Measurements from ENCODE around the gene BTRC. TPM values are rescaled to one million over a fixed set of nuclear protein-coding genes. Genes with fewer than 3 reads are reported as not detected.

Gene BTRC
- total and polyA plus RNA-seq, 2 donors (not counting 3 experiments of a cell fraction or from before 2014, with no cell fraction given) = 11.6 to 18.5 TPM

GRCh38 chr10:101319241-101319915 is 34.6 kb upstream of the BTRC start:
- no peak for TF ChIP-seq FOS (IDR thresholded peaks at IDR 0.05; ENCODE audit: borderline replicate concordance, insufficient read depth, low read length)
- H3K36me3 ChIP-seq (ENCODE audit: control insufficient read depth in 2 of 2, extremely low read depth in 1 of 2, insufficient read depth in 2 of 2, low read length in 2 of 2) = no peaks in the 10 kb centered on the region
- no peaks in the 10 kb centered on the region for H3K4me1 ChIP-seq (ENCODE audit: control insufficient read depth, extremely low read depth, insufficient read depth, low read length)
- H3K27ac ChIP-seq (ENCODE audit: insufficient read depth, low read depth, low read length) = no peak overlapping the region
- intact Hi-C loops (cut with micrococcal nuclease) = no loop called here
- BruUV-seq (replicated peaks) = no TSS peak
- no peaks in the 10 kb centered on the region for H3K9me1 ChIP-seq (replicated peaks; ENCODE audit: control insufficient read depth, extremely low read depth, insufficient read depth, low read length)
- H3K79me2 ChIP-seq (ENCODE audit: control insufficient read depth, insufficient read depth, low read length) = no peaks in the 10 kb centered on the region
- CTCF ChIA-PET = interaction anchor here (1.0 to 1.2 kb wide), 2 partner anchors 13 to 148 kb away, joined by 3 read pairs; no protein-coding TSS in a partner anchor
- POLR2A ChIA-PET = no interaction called here
- no peaks in the 10 kb centered on the region for H4K20me1 ChIP-seq (replicated peaks; ENCODE audit: control insufficient read depth, extremely low read depth, insufficient read depth, low read length)
- H3K27me3 ChIP-seq (ENCODE audit: control insufficient read depth in 2 of 2, insufficient read depth in 2 of 2, low read length in 2 of 2) = peaks cover 3 to 16% of the 10 kb centered on the region in 2 experiments
- H3K9ac ChIP-seq (replicated peaks; ENCODE audit: extremely low read depth, insufficient read depth, low read length) = no peak overlapping the region
- DNase-seq (ENCODE audit: low read depth, low spot score) (no peak), FAIRE-seq (no peak)
- dilution Hi-C loops (cut with MboI; ENCODE audit: extremely low pct_ligation_motif_present, low sequenced_read_pairs) = no loop called here
- no peaks in the 10 kb centered on the region for H3K9me3 ChIP-seq (replicated peaks; ENCODE audit: control insufficient read depth, insufficient read depth, low read length)
- no peak overlapping the region for H3K4me3 ChIP-seq (replicated peaks in 1 of 3; ENCODE audit: insufficient read depth in 1 of 3, low read depth in 1 of 3, low read length in 3 of 3)
- no peak overlapping the region for H3K4me2 ChIP-seq (ENCODE audit: insufficient read depth, low read length)
- H2AFZ ChIP-seq (ENCODE audit: low read depth, low read length) = no peak overlapping the region

DNA sequence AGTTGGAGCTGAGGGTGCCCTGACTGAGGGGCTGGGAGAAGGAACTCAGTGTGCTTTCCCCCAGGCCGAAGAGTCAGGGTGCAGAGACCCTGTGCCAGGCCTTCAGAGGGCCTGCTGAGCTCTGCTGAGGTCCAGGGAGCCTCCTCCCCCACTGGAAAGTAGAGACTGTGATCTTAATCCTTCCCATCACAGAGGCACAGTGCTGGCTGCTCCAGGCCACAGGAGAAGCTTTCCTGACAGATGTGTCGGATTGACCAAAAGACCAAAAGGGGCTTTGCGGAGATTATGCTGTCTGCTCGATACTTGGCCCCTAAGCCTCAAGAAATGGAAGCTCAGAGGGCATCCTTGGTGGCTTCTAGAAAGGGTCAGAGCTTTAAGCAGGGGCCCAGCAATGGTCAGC is 32.9 kb upstream of the BTRC start:
- Histone ChIP-seq H3K4me1 (ENCODE audit: control insufficient read depth, extremely low read depth, insufficient read depth, low read length) (no peaks in the 10 kb centered on the region), H3K9ac (replicated peaks; ENCODE audit: extremely low read depth, insufficient read depth, low read length) (no peak overlapping the region), H3K79me2 (ENCODE audit: control insufficient read depth, insufficient read depth, low read length) (no peaks in the 10 kb centered on the region), H3K27me3 (ENCODE audit: control insufficient read depth in 2 of 2, insufficient read depth in 2 of 2, low read length in 2 of 2) (peaks cover 9 to 19% of the 10 kb centered on the region in 2 experiments), H3K4me2 (ENCODE audit: insufficient read depth, low read length) (no peak overlapping the region), H3K4me3 (replicated peaks in 1 of 3; ENCODE audit: insufficient read depth in 1 of 3, low read depth in 1 of 3, low read length in 3 of 3) (no peak overlapping the region), H3K9me1 (replicated peaks; ENCODE audit: control insufficient read depth, extremely low read depth, insufficient read depth, low read length) (no peaks in the 10 kb centered on the region), H3K9me3 (replicated peaks; ENCODE audit: control insufficient read depth, insufficient read depth, low read length) (no peaks in the 10 kb centered on the region), H3K36me3 (ENCODE audit: control insufficient read depth in 2 of 2, extremely low read depth in 1 of 2, insufficient read depth in 2 of 2, low read length in 2 of 2) (no peaks in the 10 kb centered on the region), H2AFZ (ENCODE audit: low read depth, low read length) (no peak overlapping the region), H4K20me1 (replicated peaks; ENCODE audit: control insufficient read depth, extremely low read depth, insufficient read depth, low read length) (no peaks in the 10 kb centered on the region), H3K27ac (ENCODE audit: insufficient read depth, low read depth, low read length) (no peak overlapping the region)
- DNase-seq (ENCODE audit: low read depth, low spot score) (no peak), FAIRE-seq (no peak)
- dilution Hi-C loops (cut with MboI; ENCODE audit: extremely low pct_ligation_motif_present, low sequenced_read_pairs) (no loop called here), intact Hi-C loops (cut with micrococcal nuclease) (no loop called here)
- POLR2A ChIA-PET = no interaction called here
- BruUV-seq (replicated peaks) = no TSS peak
- CTCF ChIA-PET = interaction anchor here (1.6 kb wide), 1 partner anchor 146 kb away, joined by 6 read pairs; no protein-coding TSS in a partner anchor
- TF ChIP-seq, protein P1, sequence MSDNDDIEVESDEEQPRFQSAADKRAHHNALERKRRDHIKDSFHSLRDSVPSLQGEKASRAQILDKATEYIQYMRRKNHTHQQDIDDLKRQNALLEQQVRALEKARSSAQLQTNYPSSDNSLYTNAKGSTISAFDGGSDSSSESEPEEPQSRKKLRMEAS (IDR thresholded peaks at IDR 0.05; ENCODE audit: insufficient read depth, insufficient read length) = no peak
- TF ChIP-seq GATA2 (IDR thresholded peaks at IDR 0.05; ENCODE audit: insufficient read depth, insufficient read length, low read depth, low read length) (no peak), CTCF (IDR thresholded peaks at IDR 0.05; ENCODE audit: extremely low read depth in 1 of 2, insufficient read depth in 1 of 2, low read depth in 1 of 2, low read length in 2 of 2) (no peak), POLR2A (IDR thresholded peaks at IDR 0.05; ENCODE audit: low read depth, low read length) (no peak), EZH2 (IDR thresholded peaks at IDR 0.05; ENCODE audit: borderline replicate concordance, low read depth, low read length, severe bottlenecking) (no peak), JUN (IDR thresholded peaks at IDR 0.05; ENCODE audit: borderline replicate concordance, insufficient read depth, insufficient read length, low read depth) (no peak), FOS (IDR thresholded peaks at IDR 0.05; ENCODE audit: borderline replicate concordance, insufficient read depth, low read length) (no peak), POLR2AphosphoS5 (IDR thresholded peaks at IDR 0.05; ENCODE audit: insufficient read depth, low read depth, low read length) (no peak), MYC (IDR thresholded peaks at IDR 0.05; ENCODE audit: low read depth, low read length) (no peak)
